ENCODE measurements around the gene NPAS3.

NPAS3 gene

DNA sequence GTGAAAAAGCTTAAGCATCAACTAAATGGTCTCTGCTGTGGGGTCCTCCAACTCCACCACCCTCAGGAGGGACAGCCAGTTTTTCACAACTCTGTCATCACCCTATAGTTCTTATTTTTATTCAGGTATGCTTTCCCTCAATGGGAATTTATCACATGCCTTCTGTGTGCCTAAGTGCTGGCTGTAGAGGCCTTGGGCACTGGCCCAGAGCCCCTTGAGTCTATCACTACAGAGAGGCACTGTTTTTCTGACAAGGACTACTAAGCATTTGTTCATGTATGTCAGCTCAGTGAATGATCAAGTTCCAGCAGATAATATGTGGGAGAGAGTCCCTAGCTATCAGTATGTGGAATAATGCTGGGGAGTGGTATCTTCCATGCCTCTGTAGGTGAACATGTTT, 463.9 kb downstream of the NPAS3 start:
- DNase-seq (ENCODE audit: low read depth), result no peak
- TF ChIP-seq, protein P1, sequence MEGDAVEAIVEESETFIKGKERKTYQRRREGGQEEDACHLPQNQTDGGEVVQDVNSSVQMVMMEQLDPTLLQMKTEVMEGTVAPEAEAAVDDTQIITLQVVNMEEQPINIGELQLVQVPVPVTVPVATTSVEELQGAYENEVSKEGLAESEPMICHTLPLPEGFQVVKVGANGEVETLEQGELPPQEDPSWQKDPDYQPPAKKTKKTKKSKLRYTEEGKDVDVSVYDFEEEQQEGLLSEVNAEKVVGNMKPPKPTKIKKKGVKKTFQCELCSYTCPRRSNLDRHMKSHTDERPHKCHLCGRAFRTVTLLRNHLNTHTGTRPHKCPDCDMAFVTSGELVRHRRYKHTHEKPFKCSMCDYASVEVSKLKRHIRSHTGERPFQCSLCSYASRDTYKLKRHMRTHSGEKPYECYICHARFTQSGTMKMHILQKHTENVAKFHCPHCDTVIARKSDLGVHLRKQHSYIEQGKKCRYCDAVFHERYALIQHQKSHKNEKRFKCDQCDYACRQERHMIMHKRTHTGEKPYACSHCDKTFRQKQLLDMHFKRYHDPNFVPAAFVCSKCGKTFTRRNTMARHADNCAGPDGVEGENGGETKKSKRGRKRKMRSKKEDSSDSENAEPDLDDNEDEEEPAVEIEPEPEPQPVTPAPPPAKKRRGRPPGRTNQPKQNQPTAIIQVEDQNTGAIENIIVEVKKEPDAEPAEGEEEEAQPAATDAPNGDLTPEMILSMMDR (IDR thresholded peaks at IDR 0.05; ENCODE audit: insufficient read depth, low read depth, low read length, missing control alignments), result no peak
- no peak overlapping the region for H3K4me3 ChIP-seq (ENCODE audit: low read length)

DNA sequence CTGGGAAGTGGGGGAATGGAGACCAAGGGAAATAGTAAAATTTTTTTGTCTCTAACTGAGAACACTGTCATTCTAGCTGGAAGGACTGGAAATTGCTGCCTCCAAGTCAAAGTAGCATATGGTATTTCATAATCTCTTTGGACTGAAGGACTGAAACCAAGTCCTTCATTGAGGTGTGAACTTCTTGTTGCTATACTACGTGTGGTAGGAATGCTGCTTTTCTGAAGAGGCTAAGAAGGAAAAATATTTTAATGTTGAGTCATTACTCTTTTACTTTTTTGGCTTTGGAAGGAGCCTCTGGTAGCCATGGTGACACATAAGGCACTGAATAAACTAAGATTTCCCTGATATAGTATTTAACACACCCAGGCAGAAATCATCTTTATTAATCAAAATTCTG, 465.4 kb downstream of the NPAS3 start:
- no peak overlapping the region for H3K4me3 ChIP-seq (ENCODE audit: low read length)
- TF ChIP-seq, protein P1 (IDR thresholded peaks at IDR 0.05; ENCODE audit: insufficient read depth, low read depth, low read length, missing control alignments), result no peak
- peak; percentile 41 for DNase-seq (ENCODE audit: low read depth)

GRCh38 chr14:33404964-33405574, 466.4 kb downstream of the NPAS3 start:
- DNase-seq (ENCODE audit: low read depth), result no peak
- TF ChIP-seq, protein P1 (IDR thresholded peaks at IDR 0.05; ENCODE audit: insufficient read depth, low read depth, low read length, missing control alignments), result no peak
- no peak overlapping the region for H3K4me3 ChIP-seq (ENCODE audit: low read length)

DNA sequence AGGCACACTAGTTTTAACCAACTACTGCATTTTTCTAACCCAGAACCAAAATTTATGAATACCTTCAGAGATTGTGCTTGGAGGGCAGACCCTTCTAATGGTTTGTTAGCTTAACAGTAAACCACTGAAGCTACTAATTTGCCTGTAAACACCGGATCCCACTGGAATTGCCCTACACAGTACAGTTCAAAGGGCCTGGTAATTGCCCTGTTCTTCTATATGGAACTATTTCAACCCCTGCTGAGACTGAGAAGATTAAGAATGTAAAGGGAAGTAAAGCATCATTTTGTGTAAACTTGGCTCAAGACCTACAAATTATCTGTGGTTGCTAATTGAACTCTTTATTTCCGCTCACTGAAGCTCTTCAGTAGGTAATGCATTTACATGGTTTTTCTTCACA, 468.1 kb downstream of the NPAS3 start:
- DNase-seq (ENCODE audit: low read depth), result no peak
- TF ChIP-seq, protein P1 (IDR thresholded peaks at IDR 0.05; ENCODE audit: insufficient read depth, low read depth, low read length, missing control alignments), result no peak
- no peak overlapping the region for H3K4me3 ChIP-seq (ENCODE audit: low read length)

- H3K4me3 ChIP-seq (ENCODE audit: low read length), result no peak overlapping the region
- DNase-seq (ENCODE audit: low read depth), result peak; percentile 54
- TF ChIP-seq, protein P1 (IDR thresholded peaks at IDR 0.05; ENCODE audit: insufficient read depth, low read depth, low read length, missing control alignments), result no peak
Measured at GRCh38 chr14:33408291-33408690, 469.6 kb downstream of the NPAS3 start.

DNA sequence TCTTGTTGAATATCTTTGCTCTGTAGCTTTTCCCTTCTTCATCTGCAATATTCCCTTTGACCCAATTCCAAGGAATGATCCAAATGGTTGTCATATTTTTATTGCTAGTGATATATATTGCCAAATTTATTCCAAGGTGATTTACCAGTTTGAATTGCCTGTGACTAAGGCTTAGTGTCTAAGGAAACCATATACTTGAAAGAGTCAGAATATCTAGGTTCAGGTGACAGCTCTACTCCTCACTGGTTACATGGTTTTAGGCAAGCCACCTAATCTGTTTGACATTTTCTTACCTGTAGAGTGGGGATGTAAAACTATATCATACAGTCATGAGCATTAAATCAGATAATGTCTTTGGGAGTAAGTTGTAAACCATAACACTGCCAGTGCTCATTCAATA, 473.8 kb downstream of the NPAS3 start:
- H3K4me3 ChIP-seq (ENCODE audit: low read length), result no peak overlapping the region
- TF ChIP-seq, protein P1 (IDR thresholded peaks at IDR 0.05; ENCODE audit: insufficient read depth, low read depth, low read length, missing control alignments), result no peak
- DNase-seq (ENCODE audit: low read depth), result peak; percentile 1

DNA sequence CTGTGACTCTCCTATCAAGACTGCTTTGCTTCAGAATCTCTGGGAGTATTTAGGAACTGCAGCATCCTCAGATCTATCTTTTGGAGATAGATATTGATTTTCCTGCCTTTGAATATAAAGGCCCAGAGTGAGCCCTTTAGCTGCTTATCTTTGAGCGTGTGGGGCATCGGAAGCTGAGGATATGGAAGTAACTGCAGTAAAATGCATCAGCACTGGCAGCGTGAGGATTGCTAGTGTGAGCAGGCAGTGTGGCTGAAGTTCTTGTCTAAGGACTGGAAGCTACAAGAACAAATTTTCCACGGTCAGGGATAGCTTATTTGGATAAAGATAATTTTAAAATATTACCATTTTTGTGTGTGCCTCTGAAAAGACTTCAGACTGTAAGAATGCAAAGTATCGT, 474.7 kb downstream of the NPAS3 start:
- DNase-seq (ENCODE audit: low read depth), result no peak
- TF ChIP-seq, protein P1 (IDR thresholded peaks at IDR 0.05; ENCODE audit: insufficient read depth, low read depth, low read length, missing control alignments), result no peak
- no peak overlapping the region for H3K4me3 ChIP-seq (ENCODE audit: low read length)

All from epithelial cell of esophagus (primary cell).